HCT116 (cell line): ENCODE measurements around the gene RHOD. TPM values are rescaled to one million over a fixed set of nuclear protein-coding genes. Genes with fewer than 3 reads are reported as not detected.

ENCODE experiments used
- ATAC-seq: fragments of 200-7000 bp; cut with Tn5 transposase; 2 replicates; pipeline ENCODE4 v1.9.1; 2020; ENCODE audit warnings: mild to moderate bottlenecking, moderate library complexity
- BruUV-seq: library from RNA; stranded (reverse); fragments of 400-500 nt; replicated peaks from 2 replicates; lab custom pipeline; 2021; lab: Mats Ljungman, UMichigan
- CTCF ChIA-PET: fragments of 300-600 bp; sonication (Branson Sonifier 250); formaldehyde crosslinking; loops from one replicate; lab custom pipeline; 2021; ENCODE audit warnings: antibody characterized with exemption; lab: Charles Lee
- POLR2A ChIA-PET: fragments of 300-600, 350-600 bp; sonication (Branson Sonifier 250); formaldehyde crosslinking; loops from one replicate; lab custom pipeline; 2021; ENCODE audit warnings: antibody characterized with exemption; lab: Charles Lee
- RAD21 ChIA-PET, 2 experiments: fragments of 300-600 bp; sonication (Branson Sonifier 250); formaldehyde crosslinking; loops; one replicate each; lab custom pipeline; 2023; ENCODE audit warnings: low total read pairs in 2 of 2; ENCODE audit not compliant: uncharacterized antibody in 2 of 2, unreplicated experiment in 2 of 2, low non-redundant PET in 1 of 2; lab: Charles Lee
- DNase-seq: peaks from one replicate; pipeline ENCODE4 v3.0.0-alpha.2; 2010; ENCODE audit warnings: low read depth, low spot score
- H2AFZ ChIP-seq: fragments of 200-600 bp; shearing (Covaris generic), sonication (generic); 2 replicates; pipeline ENCODE4 v1.6.1; 2017; ENCODE audit warnings: low read depth, mixed run types, mixed read lengths, antibody characterized with exemption, low read length; ENCODE audit not compliant: poor library complexity, severe bottlenecking
- H3K27ac ChIP-seq: 2 replicates; pipeline ENCODE4 v1.5.1; 2012; ENCODE audit warnings: low read depth, low read length
- H3K27me3 ChIP-seq: fragments of 200-600 bp; sonication (generic); 2 replicates; pipeline ENCODE4 v1.6.1; 2016; ENCODE audit warnings: mixed run types, low read length, mixed read lengths; ENCODE audit not compliant: insufficient read depth
- H3K36me3 ChIP-seq, 2 experiments: fragments of 200-500 bp in 1 of 2; fragments of 200-600 bp in 1 of 2; sonication (Bioruptor generic) in 1 of 2; sonication (generic) in 1 of 2; 2 replicates each; pipeline versions ENCODE4 v1.5.1 to v1.6.1; 2014 to 2016; ENCODE audit warnings: low read length in 2 of 2, inconsistent platforms in 1 of 2, mixed read lengths in 1 of 2, mixed run types in 1 of 2; ENCODE audit not compliant: insufficient read depth in 2 of 2, control insufficient read depth in 1 of 2
- H3K4me1 ChIP-seq, 2 experiments: fragments of 200-600 bp in 1 of 2; sonication (generic) in 1 of 2; 2 replicates each; pipeline versions ENCODE4 v1.5.1 to v1.6.1; 2012 to 2017; ENCODE audit warnings: low read length in 2 of 2, inconsistent platforms in 1 of 2, mild to moderate bottlenecking in 1 of 2, mixed read lengths in 1 of 2, mixed run types in 1 of 2, moderate library complexity in 1 of 2; ENCODE audit not compliant: insufficient read depth in 2 of 2, control insufficient read depth in 1 of 2
- H3K4me2 ChIP-seq: fragments of 200-600 bp; sonication (generic); 2 replicates; pipeline ENCODE4 v1.6.1; 2017; ENCODE audit warnings: mixed run types, low read length, mixed read lengths
- H3K4me3 ChIP-seq, 2 experiments: fragments of 200-600 bp in 1 of 2; sonication (generic) in 1 of 2; replicated peaks in 1 of 2; 2 replicates each; pipeline ENCODE4 v1.5.1; 2011 to 2016; ENCODE audit warnings: low read length in 2 of 2, control low read depth in 1 of 2, low read depth in 1 of 2, mild to moderate bottlenecking in 1 of 2, mixed read lengths in 1 of 2, mixed run types in 1 of 2
- H3K79me2 ChIP-seq: fragments of 200-600 bp; sonication (generic); 2 replicates; pipeline ENCODE4 v1.6.1; 2017; ENCODE audit warnings: mild to moderate bottlenecking, mixed run types, low read length, moderate library complexity, mixed read lengths; ENCODE audit not compliant: insufficient read depth
- H3K9ac ChIP-seq: fragments of 200-600 bp; sonication (generic); 2 replicates; pipeline ENCODE4 v1.6.1; 2016; ENCODE audit warnings: low read length, mixed read lengths
- H3K9me2 ChIP-seq: fragments of 200-600 bp; sonication (generic), shearing (Covaris generic); 2 replicates; pipeline ENCODE4 v1.6.1; 2017; ENCODE audit warnings: mixed run types, mild to moderate bottlenecking, moderate library complexity; ENCODE audit not compliant: insufficient read depth
- H3K9me3 ChIP-seq, 2 experiments: fragments of 200-500 bp in 1 of 2; fragments of 200-600 bp in 1 of 2; sonication (Bioruptor generic) in 1 of 2; sonication (generic) in 1 of 2; 2 replicates each; pipeline ENCODE4 v1.6.1; 2014 to 2017; ENCODE audit warnings: low read length in 2 of 2, mixed read lengths in 2 of 2, inconsistent platforms in 1 of 2, low read depth in 1 of 2, mild to moderate bottlenecking in 1 of 2, mixed run types in 1 of 2, moderate library complexity in 1 of 2; ENCODE audit not compliant: control insufficient read depth in 1 of 2, insufficient read depth in 1 of 2
- H4K20me1 ChIP-seq: fragments of 200-600 bp; sonication (generic), shearing (Covaris generic); 2 replicates; pipeline ENCODE4 v1.6.1; 2017; ENCODE audit warnings: mixed run types, mild to moderate bottlenecking, moderate library complexity; ENCODE audit not compliant: insufficient read depth
- CBX3 ChIP-seq: IDR thresholded peaks from 2 replicates; pipeline ENCODE4 v1.6.1; 2012; ENCODE audit warnings: low read depth
- ELF1 ChIP-seq: IDR thresholded peaks from 2 replicates; pipeline ENCODE4 v1.6.1; 2012; ENCODE audit warnings: low read depth, borderline replicate concordance
- EZH2 ChIP-seq: fragments of 200-600 bp; sonication (generic); IDR thresholded peaks from 2 replicates; pipeline ENCODE4 v1.6.1; 2017; ENCODE audit warnings: antibody characterized with exemption, mixed run types
- FOSL1 ChIP-seq: IDR thresholded peaks from 2 replicates; pipeline ENCODE4 v1.6.1; 2012; ENCODE audit warnings: low read depth
- JUND ChIP-seq: IDR thresholded peaks from 2 replicates; pipeline ENCODE4 v1.6.1; 2012
- POLR2A ChIP-seq: IDR thresholded peaks from 2 replicates; pipeline ENCODE4 v1.7.0; 2011; ENCODE audit warnings: borderline replicate concordance; ENCODE audit not compliant: insufficient read depth, insufficient read length; ENCODE audit errors: extremely low read depth
- POLR2AphosphoS5 ChIP-seq: IDR thresholded peaks from 2 replicates; pipeline ENCODE4 v1.6.1; 2011; ENCODE audit warnings: mild to moderate bottlenecking, low read depth, low read length, moderate library complexity
- RAD21 ChIP-seq: IDR thresholded peaks from 2 replicates; pipeline ENCODE4 v1.6.1; 2012; ENCODE audit warnings: low read depth, mild to moderate bottlenecking
- SIN3A ChIP-seq: IDR thresholded peaks from 2 replicates; pipeline ENCODE4 v1.6.1; 2012; ENCODE audit warnings: low read depth
- SP1 ChIP-seq: IDR thresholded peaks from 2 replicates; pipeline ENCODE4 v1.6.1; 2012; ENCODE audit warnings: low read depth
- SRF ChIP-seq: IDR thresholded peaks from 2 replicates; pipeline ENCODE4 v1.6.1; 2012; ENCODE audit warnings: low read depth
- TCF7L2 ChIP-seq: IDR thresholded peaks from 2 replicates; pipeline ENCODE4 v1.7.0; 2011; ENCODE audit warnings: borderline replicate concordance, inconsistent platforms; ENCODE audit not compliant: insufficient read depth, insufficient read length; ENCODE audit errors: extremely low read depth
- YY1 ChIP-seq: IDR thresholded peaks from 2 replicates; pipeline ENCODE4 v1.6.1; 2011; ENCODE audit warnings: low read length, low read depth, moderate library complexity, mild to moderate bottlenecking; ENCODE audit not compliant: insufficient replicate concordance; ENCODE audit errors: extremely low read depth
- ZNF274 ChIP-seq: fragments of 200-500 bp; sonication (Bioruptor generic); IDR thresholded peaks from 2 replicates; pipeline ENCODE4 v1.6.1; 2014; ENCODE audit warnings: mild to moderate bottlenecking, low read depth, low read length, inconsistent platforms
- intact Hi-C: fragments of 100-400 bp; cut with micrococcal nuclease; formaldehyde crosslinking; loops from 2 replicates; pipeline ENCODE4 v1.10.0; 2022
- total RNA-seq: library from RNA; stranded (reverse); gene quantifications from one replicate; pipeline ENCODE4 v1.2.1, GENCODE V29; 2021; ENCODE audit not compliant: unreplicated experiment
- TF ChIP-seq, protein P1 (sequence below): IDR thresholded peaks from 2 replicates; pipeline ENCODE4 v1.6.1; 2012
- TF ChIP-seq, protein P2 (sequence below): IDR thresholded peaks from 2 replicates; pipeline ENCODE4 v1.6.1; 2012
- TF ChIP-seq, protein P3 (sequence below), 3 experiments: fragments of 200-600 bp in 1 of 3; sonication (generic) in 1 of 3; IDR thresholded peaks in 2 of 3; conservative IDR thresholded peaks in 1 of 3; 2 replicates each; pipeline ENCODE4 v1.5.1; 2012 to 2017; ENCODE audit warnings: low read depth in 2 of 3, low read length in 2 of 3, antibody characterized with exemption in 1 of 3, borderline replicate concordance in 1 of 3, control low read depth in 1 of 3, mild to moderate bottlenecking in 1 of 3, mixed read lengths in 1 of 3, mixed run types in 1 of 3, moderate library complexity in 1 of 3; ENCODE audit not compliant: insufficient read depth in 1 of 3

The RHOD gene
- total RNA-seq, 1 experiment from 2014 or later = 42.0 TPM

DNA sequence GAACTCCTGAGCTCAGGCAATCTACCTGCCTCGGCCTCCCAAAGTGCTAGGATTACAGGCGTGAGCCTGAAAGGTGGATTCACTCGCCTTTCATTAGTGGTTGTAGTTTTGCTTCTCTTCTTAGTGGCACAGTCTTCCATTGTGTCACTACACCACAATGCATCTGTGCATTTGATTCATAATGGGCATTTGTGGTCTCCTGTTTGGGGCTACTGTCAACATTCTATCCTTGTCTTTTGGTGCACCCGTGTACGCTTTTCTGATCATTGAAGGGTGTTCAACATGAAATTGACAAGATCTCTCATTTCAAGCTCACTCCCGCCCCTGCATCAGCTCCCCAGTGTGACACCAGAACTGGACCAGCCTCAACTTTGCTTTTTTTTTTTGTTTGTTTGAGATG, 35.7 kb upstream of the RHOD start:
- intact Hi-C loops = loop anchor here (5.0 kb wide), 3 partner anchors 34 to 614 kb away; no protein-coding TSS in a partner anchor
- no peak overlapping the region for H3K9ac ChIP-seq
- ChIA-PET CTCF (interaction anchor here (1.2 to 1.5 kb wide), 6 partner anchors 10 to 42 kb away, joined by 3 to 6 read pairs (median 3); no protein-coding TSS in a partner anchor), POLR2A (interaction anchor here (1.1 kb wide), 1 partner anchor 7 kb away, joined by 4 read pairs; no protein-coding TSS in a partner anchor), RAD21 (no interaction called here)
- no peaks in the 10 kb centered on the region for H4K20me1 ChIP-seq
- H3K79me2 ChIP-seq = no peaks in the 10 kb centered on the region
- H3K4me2 ChIP-seq = 0 out of 2 replicates have a peak overlapping the region, but pooled peaks have one; percentile 72
- no peak overlapping the region for H3K27ac ChIP-seq
- H3K36me3 ChIP-seq = no peaks in the 10 kb centered on the region
- no peaks in the 10 kb centered on the region for H3K9me3 ChIP-seq
- H3K27me3 ChIP-seq = no peaks in the 10 kb centered on the region
- no peaks in the 10 kb centered on the region for H3K9me2 ChIP-seq
- no peak overlapping the region for H3K4me3 ChIP-seq
- TF ChIP-seq RAD21 = no peak
- no peak for TF ChIP-seq TCF7L2
- TF ChIP-seq POLR2AphosphoS5 = no peak
- TF ChIP-seq, protein P1, sequence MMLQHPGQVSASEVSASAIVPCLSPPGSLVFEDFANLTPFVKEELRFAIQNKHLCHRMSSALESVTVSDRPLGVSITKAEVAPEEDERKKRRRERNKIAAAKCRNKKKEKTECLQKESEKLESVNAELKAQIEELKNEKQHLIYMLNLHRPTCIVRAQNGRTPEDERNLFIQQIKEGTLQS = no peak
- TF ChIP-seq, protein P2, sequence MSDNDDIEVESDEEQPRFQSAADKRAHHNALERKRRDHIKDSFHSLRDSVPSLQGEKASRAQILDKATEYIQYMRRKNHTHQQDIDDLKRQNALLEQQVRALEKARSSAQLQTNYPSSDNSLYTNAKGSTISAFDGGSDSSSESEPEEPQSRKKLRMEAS = no peak
- TF ChIP-seq CBX3 = no peak
- no peak for TF ChIP-seq ZNF274
- no TSS peak for BruUV-seq
- no peak overlapping the region for H2AFZ ChIP-seq
- no peak for DNase-seq
- ATAC-seq = no peak
- peaks cover 37 to 42% of the 10 kb centered on the region in 2 experiments for H3K4me1 ChIP-seq

DNA sequence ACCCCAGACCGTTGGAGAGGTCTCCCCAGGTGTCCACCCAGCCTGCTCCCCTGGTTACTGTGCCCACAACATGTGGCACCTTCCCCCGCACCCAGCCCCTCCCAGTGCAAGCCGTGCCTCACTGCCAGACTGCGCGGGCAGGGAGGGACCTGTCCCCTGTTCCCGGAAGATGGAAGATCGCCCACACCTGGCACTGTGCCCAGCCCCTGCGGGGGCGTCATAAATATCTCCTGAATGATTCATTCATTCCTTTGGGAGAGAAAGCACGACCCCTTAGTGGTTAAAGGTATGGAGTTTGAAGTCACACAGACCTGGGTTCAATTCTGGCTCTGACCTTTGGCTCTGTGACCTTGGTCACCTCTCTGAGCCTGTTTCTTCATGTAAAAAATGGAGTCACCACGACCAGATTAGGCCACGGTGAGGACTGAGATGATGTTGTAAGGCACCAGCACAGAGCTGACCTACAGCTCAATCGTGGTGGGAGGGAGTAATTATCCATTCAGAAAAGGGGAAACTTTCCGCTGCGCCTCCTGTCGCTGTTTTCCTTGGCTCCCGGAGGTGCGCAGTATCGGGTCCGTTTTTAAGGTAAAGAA, 34.2 kb upstream of the RHOD start:
- DNase-seq = peak; percentile 75
- no peaks in the 10 kb centered on the region for H3K36me3 ChIP-seq
- intact Hi-C loops = loop anchor here (5.0 kb wide), 3 partner anchors 35 to 615 kb away; no protein-coding TSS in a partner anchor
- H2AFZ ChIP-seq = peak overlapping the region; percentile 30
- ChIA-PET RAD21 (interaction anchor here (0.6 to 1.8 kb wide), 6 partner anchors 25 to 637 kb away, joined by 3 to 6 read pairs (median 4); no protein-coding TSS in a partner anchor), POLR2A (interaction anchor here (0.7 to 1.0 kb wide), 4 partner anchors 11 to 633 kb away, joined by 3 read pairs; no protein-coding TSS in a partner anchor), CTCF (interaction anchor here (0.6 to 1.7 kb wide), 25 partner anchors 9 to 383 kb away, joined by 3 to 6 read pairs (median 3); no protein-coding TSS in a partner anchor)
- no TSS peak for BruUV-seq
- peak overlapping the region; percentile 70 for H3K27ac ChIP-seq
- H3K9ac ChIP-seq = peak overlapping the region; percentile 47
- H3K4me2 ChIP-seq = peak overlapping the region; percentile 72
- H3K9me2 ChIP-seq = no peaks in the 10 kb centered on the region
- peak; percentile 77 for ATAC-seq
- H4K20me1 ChIP-seq = no peaks in the 10 kb centered on the region
- no peaks in the 10 kb centered on the region for H3K79me2 ChIP-seq
- H3K4me3 ChIP-seq = peak overlapping the region; percentile 37 to 55
- H3K4me1 ChIP-seq = peaks cover 40 to 49% of the 10 kb centered on the region in 2 experiments
- no peaks in the 10 kb centered on the region for H3K9me3 ChIP-seq
- H3K27me3 ChIP-seq = no peaks in the 10 kb centered on the region
- no peak for TF ChIP-seq POLR2A
- TF ChIP-seq, protein P3, sequence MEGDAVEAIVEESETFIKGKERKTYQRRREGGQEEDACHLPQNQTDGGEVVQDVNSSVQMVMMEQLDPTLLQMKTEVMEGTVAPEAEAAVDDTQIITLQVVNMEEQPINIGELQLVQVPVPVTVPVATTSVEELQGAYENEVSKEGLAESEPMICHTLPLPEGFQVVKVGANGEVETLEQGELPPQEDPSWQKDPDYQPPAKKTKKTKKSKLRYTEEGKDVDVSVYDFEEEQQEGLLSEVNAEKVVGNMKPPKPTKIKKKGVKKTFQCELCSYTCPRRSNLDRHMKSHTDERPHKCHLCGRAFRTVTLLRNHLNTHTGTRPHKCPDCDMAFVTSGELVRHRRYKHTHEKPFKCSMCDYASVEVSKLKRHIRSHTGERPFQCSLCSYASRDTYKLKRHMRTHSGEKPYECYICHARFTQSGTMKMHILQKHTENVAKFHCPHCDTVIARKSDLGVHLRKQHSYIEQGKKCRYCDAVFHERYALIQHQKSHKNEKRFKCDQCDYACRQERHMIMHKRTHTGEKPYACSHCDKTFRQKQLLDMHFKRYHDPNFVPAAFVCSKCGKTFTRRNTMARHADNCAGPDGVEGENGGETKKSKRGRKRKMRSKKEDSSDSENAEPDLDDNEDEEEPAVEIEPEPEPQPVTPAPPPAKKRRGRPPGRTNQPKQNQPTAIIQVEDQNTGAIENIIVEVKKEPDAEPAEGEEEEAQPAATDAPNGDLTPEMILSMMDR (IDR thresholded peaks at IDR 0.05 in 2 of 3, conservative IDR thresholded peaks at IDR 0.05 in 1 of 3; ENCODE audit: borderline replicate concordance in 1 of 3, insufficient read depth in 1 of 3, low read depth in 2 of 3, low read length in 2 of 3) = no peak
- peak; percentile 83 for TF ChIP-seq JUND
- no peak for TF ChIP-seq EZH2
- peak; percentile 27 for TF ChIP-seq YY1
- TF ChIP-seq, protein P2 = peak; percentile 75
- TF ChIP-seq CBX3 = peak; percentile 68; the same call in 1 of the 2 replicates
- TF ChIP-seq FOSL1 = peak; percentile 84
- TF ChIP-seq SRF = no peak
- no peak; the same call in 1 of the 2 replicates for TF ChIP-seq ELF1
- peak; percentile 90 for TF ChIP-seq SP1
- peak; percentile 29; the same call in 1 of the 2 replicates for TF ChIP-seq POLR2AphosphoS5
- TF ChIP-seq SIN3A = no peak
